Activated CD4-positive, CD25-positive, alpha-beta regulatory T cell treated with anti-CD3 and anti-CD28 coated beads, Interleukin-2, amount 50 U/mL, for 24 hours (primary cell): ENCODE results near the gene MRPL4.

Source experiments
- ATAC-seq, 2 donors: fragments of 150-1000 bp; cut with Tn5 transposase; one replicate each; pipeline ENCODE4 v1.10.0; 2021; ENCODE audit warnings: mild to moderate bottlenecking in 1 of 2, moderate library complexity in 1 of 2

The MRPL4 gene

DNA sequence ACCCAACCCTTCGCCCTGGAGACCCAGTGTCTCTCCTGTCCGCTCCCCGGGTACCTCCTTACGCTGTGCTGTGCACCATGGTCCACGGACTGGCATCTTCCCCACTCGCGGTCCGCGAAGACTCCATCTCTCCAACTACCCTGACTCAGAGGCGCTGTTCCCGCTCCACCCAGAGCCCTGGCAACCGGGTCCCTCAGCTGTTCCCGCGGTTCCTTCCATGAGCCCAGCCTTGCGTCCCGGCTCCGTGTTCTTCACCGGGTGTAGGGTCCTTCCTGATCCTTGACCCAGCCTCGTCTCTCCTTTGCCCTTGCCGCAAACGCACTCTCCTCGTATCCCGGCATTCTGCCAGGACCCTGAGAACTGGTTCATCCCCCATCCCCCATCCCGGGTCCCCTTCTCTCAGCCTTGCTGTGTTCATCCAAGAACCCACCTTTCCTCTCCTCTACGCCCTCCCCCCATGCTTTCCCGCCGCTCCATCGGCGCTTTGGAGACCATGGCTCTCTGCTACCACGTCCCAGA, 38.4 kb downstream of the MRPL4 start:
- ATAC-seq: no peak

DNA sequence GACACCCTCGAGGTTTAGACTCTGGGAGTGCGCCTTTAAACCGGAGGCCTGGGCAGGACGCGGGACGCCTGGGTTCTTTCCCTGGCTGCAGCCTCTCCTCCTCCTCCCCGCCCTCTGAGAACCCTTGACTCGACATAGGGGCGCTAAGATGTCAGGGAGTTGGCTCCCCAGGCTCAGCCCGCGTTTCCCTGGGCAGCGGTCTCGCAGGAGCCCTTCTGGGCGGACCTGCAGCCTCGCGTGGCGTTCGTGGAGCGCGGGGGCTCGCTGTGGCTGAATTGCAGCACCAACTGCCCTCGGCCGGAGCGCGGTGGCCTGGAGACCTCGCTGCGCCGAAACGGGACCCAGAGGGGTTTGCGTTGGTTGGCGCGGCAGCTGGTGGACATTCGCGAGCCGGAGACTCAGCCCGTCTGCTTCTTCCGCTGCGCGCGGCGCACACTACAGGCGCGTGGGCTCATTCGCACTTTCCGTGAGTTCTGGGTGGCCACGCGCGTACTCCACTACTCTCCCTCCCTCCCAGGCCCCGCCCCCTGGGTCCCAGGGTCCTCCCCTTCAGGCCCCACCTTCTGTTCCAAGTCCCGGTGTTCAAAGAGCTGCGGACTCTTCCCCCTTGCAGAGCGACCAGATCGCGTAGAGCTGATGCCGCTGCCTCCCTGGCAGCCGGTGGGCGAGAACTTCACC, 39.0 kb downstream of the MRPL4 start:
- ATAC-seq: peak in 1 of 2 donors; percentile 2

DNA sequence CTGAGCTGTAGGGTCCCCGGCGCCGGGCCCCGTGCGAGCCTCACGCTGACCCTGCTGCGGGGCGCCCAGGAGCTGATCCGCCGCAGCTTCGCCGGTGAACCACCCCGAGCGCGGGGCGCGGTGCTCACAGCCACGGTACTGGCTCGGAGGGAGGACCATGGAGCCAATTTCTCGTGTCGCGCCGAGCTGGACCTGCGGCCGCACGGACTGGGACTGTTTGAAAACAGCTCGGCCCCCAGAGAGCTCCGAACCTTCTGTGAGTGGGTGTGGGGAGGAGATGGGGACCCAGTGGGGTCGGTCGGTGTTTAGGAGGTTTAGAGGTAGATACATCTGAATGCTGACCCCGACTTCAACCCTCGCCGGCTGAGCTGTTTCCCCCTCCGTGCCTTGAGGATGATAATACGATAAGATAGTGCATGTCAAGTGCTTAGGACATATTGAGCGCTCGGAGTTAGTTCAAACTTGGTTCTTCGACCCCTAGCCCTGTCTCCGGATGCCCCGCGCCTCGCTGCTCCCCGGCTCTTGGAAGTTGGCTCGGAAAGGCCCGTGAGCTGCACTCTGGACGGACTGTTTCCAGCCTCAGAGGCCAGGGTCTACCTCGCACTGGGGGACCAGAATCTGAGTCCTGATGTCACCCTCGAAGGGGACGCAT, 39.7 kb downstream of the MRPL4 start:
- ATAC-seq: no peak

DNA sequence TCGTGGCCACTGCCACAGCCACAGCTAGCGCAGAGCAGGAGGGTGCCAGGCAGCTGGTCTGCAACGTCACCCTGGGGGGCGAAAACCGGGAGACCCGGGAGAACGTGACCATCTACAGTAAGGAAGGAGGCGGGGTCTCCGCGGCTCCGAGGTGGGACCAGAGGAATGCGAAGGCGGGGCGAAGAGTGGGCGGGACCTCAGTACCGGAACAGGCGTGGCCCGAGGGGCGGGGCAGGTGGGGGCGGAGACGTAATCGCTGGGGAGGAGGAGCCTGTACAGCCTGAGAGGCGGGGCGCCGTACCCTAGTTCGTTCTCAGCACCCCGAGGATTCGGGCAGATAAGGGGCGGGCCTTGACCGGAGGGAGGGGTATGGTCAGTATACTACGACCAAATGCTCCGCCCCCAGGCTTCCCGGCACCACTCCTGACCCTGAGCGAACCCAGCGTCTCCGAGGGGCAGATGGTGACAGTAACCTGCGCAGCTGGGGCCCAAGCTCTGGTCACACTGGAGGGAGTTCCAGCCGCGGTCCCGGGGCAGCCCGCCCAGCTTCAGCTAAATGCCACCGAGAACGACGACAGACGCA, 40.3 kb downstream of the MRPL4 start:
- peak; percentile 30 to 36 for ATAC-seq

DNA sequence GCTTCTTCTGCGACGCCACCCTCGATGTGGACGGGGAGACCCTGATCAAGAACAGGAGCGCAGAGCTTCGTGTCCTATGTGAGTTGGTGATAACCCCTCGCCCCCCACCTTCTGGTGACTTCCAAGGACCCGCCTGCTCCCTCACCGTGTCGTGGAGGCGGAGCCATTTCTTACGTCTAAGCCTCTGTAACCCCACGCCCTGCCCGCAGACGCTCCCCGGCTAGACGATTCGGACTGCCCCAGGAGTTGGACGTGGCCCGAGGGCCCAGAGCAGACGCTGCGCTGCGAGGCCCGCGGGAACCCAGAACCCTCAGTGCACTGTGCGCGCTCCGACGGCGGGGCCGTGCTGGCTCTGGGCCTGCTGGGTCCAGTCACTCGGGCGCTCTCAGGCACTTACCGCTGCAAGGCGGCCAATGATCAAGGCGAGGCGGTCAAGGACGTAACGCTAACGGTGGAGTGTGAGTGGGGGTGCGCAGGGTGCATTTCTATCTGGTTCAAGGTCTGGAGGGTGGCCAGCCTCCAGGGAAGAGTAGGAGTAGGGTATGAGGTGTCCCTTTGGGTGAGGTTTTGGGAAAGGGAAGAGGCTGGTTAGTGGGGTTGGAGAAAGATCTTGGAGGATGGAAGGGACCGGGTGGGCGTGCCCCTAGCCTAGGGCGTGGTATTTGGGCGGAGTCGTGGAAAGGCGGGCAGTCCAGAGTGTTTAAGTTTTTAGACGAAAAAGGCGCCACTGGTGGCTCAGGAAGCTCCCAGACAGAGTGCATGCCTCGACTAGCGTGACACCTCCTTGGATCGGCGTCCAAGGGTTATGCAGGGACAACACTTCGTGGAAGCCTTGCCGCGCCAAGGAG, 41.0 kb downstream of the MRPL4 start:
- ATAC-seq: no peak

DNA sequence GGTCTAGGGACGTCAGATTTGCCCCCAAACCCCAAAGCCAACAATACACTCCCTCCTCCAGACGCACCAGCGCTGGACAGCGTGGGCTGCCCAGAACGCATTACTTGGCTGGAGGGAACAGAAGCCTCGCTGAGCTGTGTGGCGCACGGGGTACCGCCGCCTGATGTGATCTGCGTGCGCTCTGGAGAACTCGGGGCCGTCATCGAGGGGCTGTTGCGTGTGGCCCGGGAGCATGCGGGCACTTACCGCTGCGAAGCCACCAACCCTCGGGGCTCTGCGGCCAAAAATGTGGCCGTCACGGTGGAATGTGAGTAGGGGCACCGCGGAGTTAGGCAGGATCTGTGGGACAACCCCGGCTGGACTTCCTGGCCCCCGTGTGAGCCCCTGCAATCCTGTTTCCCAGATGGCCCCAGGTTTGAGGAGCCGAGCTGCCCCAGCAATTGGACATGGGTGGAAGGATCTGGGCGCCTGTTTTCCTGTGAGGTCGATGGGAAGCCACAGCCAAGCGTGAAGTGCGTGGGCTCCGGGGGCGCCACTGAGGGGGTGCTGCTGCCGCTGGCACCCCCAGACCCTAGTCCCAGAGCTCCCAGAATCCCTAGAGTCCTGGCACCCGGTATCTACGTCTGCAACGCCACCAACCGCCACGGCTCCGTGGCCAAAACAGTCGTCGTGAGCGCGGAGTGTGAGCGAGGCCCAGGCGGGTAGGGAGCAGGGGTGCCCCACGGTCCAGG, 41.8 kb downstream of the MRPL4 start:
- ATAC-seq: no peak

DNA sequence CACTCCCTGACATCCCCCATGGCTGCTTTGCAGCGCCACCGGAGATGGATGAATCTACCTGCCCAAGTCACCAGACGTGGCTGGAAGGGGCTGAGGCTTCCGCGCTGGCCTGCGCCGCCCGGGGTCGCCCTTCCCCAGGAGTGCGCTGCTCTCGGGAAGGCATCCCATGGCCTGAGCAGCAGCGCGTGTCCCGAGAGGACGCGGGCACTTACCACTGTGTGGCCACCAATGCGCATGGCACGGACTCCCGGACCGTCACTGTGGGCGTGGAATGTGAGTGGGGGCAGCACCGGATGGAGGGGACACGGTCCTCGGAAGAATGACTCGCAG, 42.3 kb downstream of the MRPL4 start:
- ATAC-seq: no peak

DNA sequence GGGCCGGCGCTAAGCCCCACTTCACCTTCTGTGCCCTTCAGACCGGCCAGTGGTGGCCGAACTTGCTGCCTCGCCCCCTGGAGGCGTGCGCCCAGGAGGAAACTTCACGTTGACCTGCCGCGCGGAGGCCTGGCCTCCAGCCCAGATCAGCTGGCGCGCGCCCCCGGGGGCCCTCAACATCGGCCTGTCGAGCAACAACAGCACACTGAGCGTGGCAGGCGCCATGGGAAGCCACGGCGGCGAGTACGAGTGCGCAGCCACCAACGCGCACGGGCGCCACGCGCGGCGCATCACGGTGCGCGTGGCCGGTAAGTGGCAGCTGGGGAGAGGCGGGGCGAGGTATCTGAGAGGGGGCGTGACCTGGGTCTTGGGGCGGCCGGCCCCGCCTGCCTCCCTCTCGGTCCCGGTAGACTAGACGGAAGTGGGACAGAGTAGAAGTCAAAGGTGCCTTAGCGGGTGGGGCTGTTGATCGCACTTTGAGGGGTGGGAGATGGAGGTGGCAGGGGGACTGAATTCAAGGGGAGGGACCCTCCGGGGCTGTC, 43.4 kb downstream of the MRPL4 start:
- peak; percentile 66 to 76 for ATAC-seq

DNA sequence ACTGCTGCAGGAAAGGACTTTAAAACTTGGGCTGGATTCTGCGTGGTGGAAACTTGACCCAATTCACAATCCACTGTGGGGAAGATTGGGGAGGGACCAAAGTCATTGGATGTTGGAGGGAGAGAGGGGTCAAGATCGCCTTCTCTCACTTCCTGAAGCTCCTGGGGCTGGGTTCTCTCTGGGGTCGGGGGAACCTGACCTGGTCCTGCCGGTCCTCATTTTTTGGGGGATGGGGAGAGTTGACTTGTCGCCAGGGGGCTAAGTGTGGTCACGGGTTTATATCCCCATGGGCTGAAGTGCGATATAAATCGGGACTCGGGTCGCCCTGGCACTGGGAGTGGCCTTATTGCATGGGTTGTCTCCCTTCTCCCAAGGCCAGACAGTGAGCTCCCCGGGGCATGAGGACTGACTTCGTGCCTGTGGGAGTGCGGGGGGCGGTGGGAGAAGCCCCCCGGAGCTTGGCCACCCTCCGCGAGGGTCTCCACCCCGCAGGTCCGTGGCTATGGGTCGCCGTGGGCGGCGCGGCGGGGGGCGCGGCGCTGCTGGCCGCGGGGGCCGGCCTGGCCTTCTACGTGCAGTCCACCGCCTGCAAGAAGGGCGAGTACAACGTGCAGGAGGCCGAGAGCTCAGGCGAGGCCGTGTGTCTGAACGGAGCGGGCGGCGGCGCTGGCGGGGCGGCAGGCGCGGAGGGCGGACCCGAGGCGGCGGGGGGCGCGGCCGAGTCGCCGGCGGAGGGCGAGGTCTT, 44.0 kb downstream of the MRPL4 start:
- no peak for ATAC-seq

DNA sequence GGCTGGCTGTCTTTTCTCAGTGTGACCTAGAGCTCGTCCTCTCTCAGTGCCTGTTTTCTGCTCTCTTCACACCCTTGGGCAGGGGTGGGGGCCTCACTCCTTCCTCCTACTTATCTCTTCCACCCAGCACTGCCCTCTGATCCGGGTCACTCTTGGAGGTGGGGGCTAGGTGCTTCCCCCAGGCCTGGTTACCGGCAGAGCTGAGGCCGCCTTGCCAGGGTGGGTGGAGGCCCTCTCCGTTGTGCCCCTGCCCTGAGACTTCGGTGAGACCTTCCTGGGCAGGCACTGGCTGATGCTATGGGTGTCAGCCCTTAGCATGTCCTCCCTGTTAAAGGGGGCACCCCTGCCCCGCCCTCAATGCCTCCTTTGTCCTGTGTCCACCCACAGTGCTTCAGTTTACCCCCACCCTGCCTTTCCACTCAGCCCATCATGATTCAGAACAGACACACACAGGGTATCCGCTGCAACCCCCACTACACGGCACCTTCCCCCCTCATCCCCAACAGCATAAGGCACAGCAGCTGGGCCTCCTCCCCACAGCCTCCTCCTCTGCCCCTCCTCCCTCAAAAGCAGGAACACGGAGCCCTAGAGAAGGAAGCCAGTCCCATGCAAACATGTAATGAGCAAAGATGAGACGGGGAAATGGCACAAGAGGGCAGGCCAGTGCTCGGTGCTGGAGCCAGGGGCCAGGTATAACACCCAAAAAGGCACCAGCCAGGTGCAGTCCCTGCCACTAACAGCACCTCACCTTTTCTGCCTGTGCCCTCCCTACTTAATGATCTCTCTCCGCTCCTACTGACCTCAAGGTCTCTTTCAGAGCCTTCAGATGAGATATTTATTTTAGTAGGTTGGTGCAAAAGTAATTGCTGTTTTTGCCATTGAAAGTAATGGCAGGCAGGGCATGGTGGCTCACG, 47.8 kb downstream of the MRPL4 start:
- no peak for ATAC-seq

DNA sequence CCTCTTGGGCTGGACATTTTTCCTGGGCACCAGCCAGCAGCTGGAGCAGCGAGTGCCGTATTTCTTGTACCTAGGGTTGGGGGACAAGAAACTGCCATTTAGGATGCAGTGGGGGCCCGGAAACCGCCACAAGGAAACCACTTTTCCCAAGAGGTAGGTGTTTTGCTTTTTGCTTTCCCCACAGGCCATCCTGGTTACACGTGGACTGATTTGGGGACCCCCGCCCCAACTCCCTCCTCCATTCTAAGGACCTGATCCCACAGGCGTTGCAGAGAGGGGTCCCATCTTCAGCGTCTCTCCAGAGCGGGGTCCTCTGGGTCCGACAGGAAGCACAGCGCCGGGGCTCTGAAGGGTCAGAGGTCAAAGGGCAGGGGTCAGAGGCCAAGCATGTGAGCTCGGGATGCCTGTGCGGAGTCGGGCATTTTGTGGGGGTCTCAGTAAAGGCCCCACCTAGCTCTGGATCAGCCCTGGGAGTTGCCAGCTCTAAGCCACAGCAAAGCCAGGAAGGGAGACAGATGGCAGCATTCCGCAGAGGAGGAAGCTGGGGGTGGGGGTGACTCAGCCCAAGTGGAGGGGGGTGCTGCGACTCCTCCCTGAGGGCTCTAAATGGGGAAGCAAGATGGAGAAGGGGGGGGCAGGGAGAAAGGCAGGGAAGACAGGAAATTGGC, 53.3 kb downstream of the MRPL4 start:
- no peak for ATAC-seq

DNA sequence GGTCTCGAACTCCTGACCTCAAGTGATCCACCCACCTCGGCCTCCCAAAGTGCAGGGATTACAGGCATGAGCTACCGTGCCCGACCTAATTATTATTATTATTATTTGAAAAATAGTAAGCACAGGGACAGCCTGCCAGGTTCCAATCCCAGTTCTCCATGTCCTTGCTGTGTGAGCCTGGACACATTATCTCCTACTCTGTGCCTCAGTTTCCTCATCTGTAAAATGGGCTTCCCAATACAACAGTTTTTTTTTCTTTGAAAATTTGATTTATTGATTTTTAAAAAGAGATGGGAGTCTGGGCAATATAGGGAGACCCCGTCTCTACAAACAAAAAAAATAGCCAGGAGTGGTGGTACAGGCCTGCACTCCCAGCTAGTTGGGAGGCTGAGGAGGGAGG, 54.3 kb downstream of the MRPL4 start:
- no peak for ATAC-seq

DNA sequence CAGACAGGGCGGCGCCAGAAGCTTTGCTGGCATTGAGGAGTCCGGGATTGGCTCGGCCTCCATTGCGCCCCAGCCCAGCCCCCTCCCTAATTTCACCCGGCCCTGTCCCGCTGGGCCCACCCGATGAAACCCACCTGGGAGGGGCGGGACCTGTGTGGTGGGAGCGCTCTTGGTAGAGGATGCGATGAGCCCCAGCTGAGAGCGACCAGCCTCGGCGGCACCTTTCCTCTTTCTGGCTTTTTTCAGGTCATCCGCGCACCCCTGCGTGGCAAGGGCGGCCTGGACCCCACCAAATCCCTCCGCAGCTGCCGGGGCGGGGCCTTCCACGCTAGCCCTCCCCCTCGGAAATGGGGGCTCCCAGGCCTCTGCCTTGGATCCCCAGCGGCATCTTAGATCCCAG, 57.4 kb downstream of the MRPL4 start, which contains the start of gene ZGLP1:
Gene ZGLP1 (minus strand): TSS at position 393 of the 400 bp plus-strand sequence.
- ATAC-seq: no peak
